ENCODE measurements around the gene MRAP2.
A peak's percentile ranks its signal among the peaks of the same experiment; 100 is the strongest.

MRAP2 gene

GRCh38 chr6:84033523-84034451 lies at the start of gene MRAP2:
TSS of gene MRAP2 (plus strand) at chr6:84033772. CDS start at chr6:84055319, 21,547 bp downstream.
- peak; percentile 68 for DNase-seq (ENCODE audit: low spot score)

- no peak for DNase-seq (ENCODE audit: low spot score)
These were observed 49.2 kb upstream of the MRAP2 start for GRCh38 chr6:83984411-83984810.

- no peak for DNase-seq (ENCODE audit: low spot score)
These were observed 48.3 kb upstream of the MRAP2 start for GRCh38 chr6:83985308-83985713.

GRCh38 chr6:83985715-83986114 lies 47.9 kb upstream of the MRAP2 start:
- no peak for DNase-seq (ENCODE audit: low spot score)

GRCh38 chr6:83998021-83998584 lies 35.5 kb upstream of the MRAP2 start:
- DNase-seq (ENCODE audit: low spot score), result no peak

- DNase-seq (ENCODE audit: low spot score), result no peak
These were observed 32.5 kb upstream of the MRAP2 start for GRCh38 chr6:84001119-84001518.

GRCh38 chr6:84002226-84002625 lies 31.3 kb upstream of the MRAP2 start:
- no peak for DNase-seq (ENCODE audit: low spot score)

- DNase-seq (ENCODE audit: low spot score), result no peak
These were observed 30.4 kb upstream of the MRAP2 start for GRCh38 chr6:84003131-84003530.

GRCh38 chr6:84003654-84004053 lies 29.9 kb upstream of the MRAP2 start:
- no peak for DNase-seq (ENCODE audit: low spot score)

- DNase-seq (ENCODE audit: low spot score), result no peak
These were observed 25.7 kb upstream of the MRAP2 start for GRCh38 chr6:84007871-84008270.

- no peak for DNase-seq (ENCODE audit: low spot score)
These were observed 20.2 kb upstream of the MRAP2 start for GRCh38 chr6:84013354-84013753.

GRCh38 chr6:84013931-84014330 lies 19.6 kb upstream of the MRAP2 start:
- no peak for DNase-seq (ENCODE audit: low spot score)

GRCh38 chr6:84016029-84016428 lies 17.5 kb upstream of the MRAP2 start:
- no peak for DNase-seq (ENCODE audit: low spot score)

GRCh38 chr6:84017709-84018452 lies 15.7 kb upstream of the MRAP2 start:
- no peak for DNase-seq (ENCODE audit: low spot score)

- no peak for DNase-seq (ENCODE audit: low spot score)
These were observed 15.0 kb upstream of the MRAP2 start for GRCh38 chr6:84018453-84019061.

GRCh38 chr6:84019141-84019841 lies 14.3 kb upstream of the MRAP2 start:
- DNase-seq (ENCODE audit: low spot score), result no peak

- no peak for DNase-seq (ENCODE audit: low spot score)
These were observed 13.7 kb upstream of the MRAP2 start for GRCh38 chr6:84019842-84020211.

- no peak for DNase-seq (ENCODE audit: low spot score)
These were observed 11.9 kb upstream of the MRAP2 start for GRCh38 chr6:84021625-84022024.

- no peak for DNase-seq (ENCODE audit: low spot score)
These were observed 6.8 kb upstream of the MRAP2 start for GRCh38 chr6:84026721-84027164.

GRCh38 chr6:84027340-84028181 lies 6.0 kb upstream of the MRAP2 start:
- DNase-seq (ENCODE audit: low spot score), result no peak

- no peak for DNase-seq (ENCODE audit: low spot score)
These were observed 5.2 kb upstream of the MRAP2 start for GRCh38 chr6:84028350-84028749.

All from ecto neural progenitor cell (in vitro differentiated cells).